CD4-positive, CD25-positive, alpha-beta regulatory T cell (primary cell): Measurements from ENCODE around the gene CAPN9. TPM values are rescaled to one million over a fixed set of nuclear protein-coding genes. Genes with fewer than 3 reads are reported as not detected.
A peak's percentile ranks its signal among the peaks of the same experiment; 100 is the strongest.

Source experiments
- ATAC-seq, 2 donors: fragments of 150-1000 bp; cut with Tn5 transposase; one replicate each; pipeline ENCODE4 v1.10.0; 2021; ENCODE audit warnings: low read depth in 2 of 2, moderate number of reproducible peaks in 2 of 2, moderate library complexity in 1 of 2
- DNase-seq, 3 donors: peaks; one replicate each; pipeline versions ENCODE4 v3.0.0 to v3.0.0-alpha.2; 2012 to 2022; ENCODE audit warnings: mixed read lengths in 1 of 3
- H3K27ac ChIP-seq: one replicate; pipeline ENCODE4 v1.7.0; 2013; ENCODE audit warnings: mild to moderate bottlenecking, low read length; ENCODE audit not compliant: insufficient read depth, poor library complexity, severe bottlenecking
- H3K27me3 ChIP-seq: one replicate; pipeline ENCODE4 v1.7.0; 2013; ENCODE audit warnings: low read length; ENCODE audit not compliant: control insufficient read depth, insufficient read depth
- H3K36me3 ChIP-seq: one replicate; pipeline ENCODE4 v1.7.0; 2013; ENCODE audit warnings: mild to moderate bottlenecking, low read length, moderate library complexity; ENCODE audit not compliant: control insufficient read depth, insufficient read depth
- H3K4me1 ChIP-seq: 2 replicates; pipeline ENCODE4 v1.7.0; 2013; ENCODE audit warnings: mild to moderate bottlenecking, low read length; ENCODE audit not compliant: insufficient read depth, control insufficient read depth, poor library complexity, severe bottlenecking
- H3K4me3 ChIP-seq: one replicate; pipeline ENCODE4 v1.7.0; 2013; ENCODE audit warnings: low read depth, mild to moderate bottlenecking, low read length, moderate library complexity
- H3K9me3 ChIP-seq, 2 experiments: 1 replicate in 1 of 2; 2 replicates in 1 of 2; pipeline ENCODE4 v1.7.0; 2013; ENCODE audit warnings: low read length in 2 of 2, mild to moderate bottlenecking in 1 of 2, moderate library complexity in 1 of 2; ENCODE audit not compliant: control insufficient read depth in 2 of 2
- H3K27ac Mint-ChIP-seq, 3 donors: one replicate each; pipeline ENCODE4 v1.8.0; 2020 to 2022; ENCODE audit warnings: mild to moderate bottlenecking in 3 of 3, mixed read lengths in 3 of 3, moderate library complexity in 2 of 3
- H3K27me3 Mint-ChIP-seq: one replicate; pipeline ENCODE4 v1.8.0; 2022; ENCODE audit warnings: mild to moderate bottlenecking, mixed read lengths
- H3K36me3 Mint-ChIP-seq: one replicate; pipeline ENCODE4 v1.8.0; 2020; ENCODE audit warnings: mixed read lengths
- H3K4me1 Mint-ChIP-seq, 4 donors: one replicate each; pipeline ENCODE4 v1.8.0; 2020 to 2022; ENCODE audit warnings: mixed read lengths in 4 of 4, mild to moderate bottlenecking in 1 of 4
- H3K4me3 Mint-ChIP-seq, 4 donors: one replicate each; pipeline ENCODE4 v1.8.0; 2020 to 2022; ENCODE audit warnings: mild to moderate bottlenecking in 4 of 4, mixed read lengths in 4 of 4, moderate library complexity in 3 of 4
- H3K9me3 Mint-ChIP-seq, 7 donors: one replicate each; pipeline ENCODE4 v1.8.0; 2020 to 2022; ENCODE audit warnings: mixed read lengths in 7 of 7, mild to moderate bottlenecking in 3 of 7, moderate library complexity in 2 of 7
- polyA plus RNA-seq, 4 donors: library from polyadenylated mRNA; unstranded; fragments of 300-500 nt; fragmentation: Illumina TruSeq; gene quantifications; one replicate each; pipeline ENCODE4 v1.2.3, GENCODE V29; 2021
- total RNA-seq: library from RNA; stranded (reverse); gene quantifications from one replicate; pipeline ENCODE4 v1.2.3, GENCODE V29; 2022

Gene CAPN9
- total and polyA plus RNA-seq, 5 donors from 2014 or later: not detected

DNA sequence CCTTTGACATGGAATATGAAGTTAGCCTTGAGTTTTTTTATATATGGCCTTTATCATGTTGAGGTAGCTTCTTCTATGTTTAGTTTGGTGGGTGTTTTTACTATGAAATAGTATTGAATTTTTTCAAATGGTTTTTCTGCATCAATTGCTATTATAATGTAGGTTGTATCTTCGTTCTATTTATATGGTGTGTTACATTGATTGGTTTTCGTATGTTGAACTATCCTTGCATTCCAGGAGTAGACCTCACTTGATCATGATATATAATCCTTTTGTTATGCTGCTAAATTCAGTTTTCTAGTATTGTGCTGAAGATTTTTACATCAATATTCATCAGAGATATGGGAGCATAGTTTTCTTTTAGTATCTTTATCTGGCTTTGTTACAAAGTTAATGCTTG, 65.4 kb downstream of the CAPN9 start:
- Mint-ChIP-seq H3K27me3 (peaks cover 11% of the 10 kb centered on the region), H3K9me3 (peaks cover 0 to 25% (median 6%) of the 10 kb centered on the region in 7 donors), H3K27ac (no peak overlapping the region), H3K4me3 (no peak overlapping the region), H3K4me1 (no peaks in the 10 kb centered on the region), H3K36me3 (no peaks in the 10 kb centered on the region)
- peaks cover 12 to 14% of the 10 kb centered on the region in 2 experiments for H3K9me3 ChIP-seq
- no peaks in the 10 kb centered on the region for H3K4me1 ChIP-seq
- peaks cover 9% of the 10 kb centered on the region for H3K27me3 ChIP-seq
- DNase-seq (no peak), ATAC-seq (no peak)
- H3K36me3 ChIP-seq: no peaks in the 10 kb centered on the region
- no peak overlapping the region for H3K27ac ChIP-seq
- H3K4me3 ChIP-seq: no peak overlapping the region

DNA sequence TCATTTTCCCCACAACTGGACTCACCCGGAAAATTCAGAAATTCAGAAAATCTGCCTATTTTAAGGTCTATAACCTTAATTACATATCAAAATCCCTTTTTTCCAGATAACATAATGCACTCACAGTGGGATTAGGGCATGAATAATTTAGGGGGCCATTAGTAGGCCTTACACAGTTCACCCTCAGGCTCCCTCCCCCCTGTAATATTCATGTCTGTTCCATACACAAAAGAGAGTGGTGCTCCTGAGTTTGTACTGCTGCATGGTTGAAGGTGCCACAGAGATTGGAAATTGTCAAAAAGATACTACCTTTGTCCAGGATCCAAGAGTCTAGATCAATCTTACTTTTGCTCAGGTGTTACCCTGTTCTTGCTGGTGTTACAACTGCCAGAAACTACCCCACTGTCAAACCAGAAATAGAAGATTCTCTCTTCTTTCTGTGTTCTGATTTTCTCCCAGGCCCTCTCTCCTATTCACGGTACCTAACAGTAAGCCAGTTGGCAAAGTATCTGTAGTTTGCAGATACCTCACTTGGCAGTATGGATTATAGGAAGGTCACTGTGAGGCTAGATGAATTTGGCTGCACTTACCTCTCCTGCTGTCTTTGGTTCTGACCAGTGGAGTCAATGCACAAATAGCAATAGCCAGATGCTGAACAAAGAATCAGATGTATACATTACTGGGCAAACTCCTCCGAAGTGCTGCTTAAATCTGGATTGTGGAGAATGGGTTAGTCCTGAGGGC, 67.9 kb downstream of the CAPN9 start:
- peaks cover 0 to 25% (median 9%) of the 10 kb centered on the region in 7 donors for H3K9me3 Mint-ChIP-seq
- peaks cover 11% of the 10 kb centered on the region for H3K27me3 Mint-ChIP-seq
- peaks cover 9% of the 10 kb centered on the region for H3K27me3 ChIP-seq
- DNase-seq: no peak
- ATAC-seq: no peak
- no peaks in the 10 kb centered on the region for H3K36me3 ChIP-seq
- H3K4me1 Mint-ChIP-seq: no peaks in the 10 kb centered on the region
- H3K4me3 Mint-ChIP-seq: no peak overlapping the region
- no peak overlapping the region for H3K4me3 ChIP-seq
- no peak overlapping the region for H3K27ac Mint-ChIP-seq
- no peak overlapping the region for H3K27ac ChIP-seq
- peaks cover 12 to 14% of the 10 kb centered on the region in 2 experiments for H3K9me3 ChIP-seq
- H3K36me3 Mint-ChIP-seq: no peaks in the 10 kb centered on the region
- H3K4me1 ChIP-seq: no peaks in the 10 kb centered on the region

DNA sequence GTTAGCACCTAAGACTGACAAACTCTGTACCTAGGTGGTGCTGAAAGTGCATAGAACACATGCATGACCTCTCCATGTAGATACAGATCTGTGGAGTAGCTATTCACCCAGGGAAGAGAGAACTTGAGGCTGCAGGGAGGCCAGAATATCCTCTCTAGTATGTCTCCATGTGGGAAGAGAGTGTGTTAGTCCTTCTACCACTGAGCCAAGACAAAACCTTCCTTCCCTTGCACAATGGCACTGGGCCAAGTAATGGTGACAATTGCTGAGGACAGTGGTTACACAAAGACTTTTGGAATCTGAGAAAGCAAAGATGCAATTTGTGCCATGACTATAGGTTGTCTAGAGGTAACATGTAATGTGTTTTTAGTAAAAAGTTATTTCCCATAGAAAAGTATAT, 68.8 kb downstream of the CAPN9 start:
- no peaks in the 10 kb centered on the region for H3K4me1 ChIP-seq
- ATAC-seq (no peak), DNase-seq (no peak)
- no peak overlapping the region for H3K4me3 ChIP-seq
- H3K36me3 Mint-ChIP-seq: no peaks in the 10 kb centered on the region
- H3K4me1 Mint-ChIP-seq: no peaks in the 10 kb centered on the region
- H3K36me3 ChIP-seq: no peaks in the 10 kb centered on the region
- no peak overlapping the region for H3K27ac Mint-ChIP-seq
- peaks cover 0 to 25% (median 9%) of the 10 kb centered on the region in 7 donors for H3K9me3 Mint-ChIP-seq
- H3K27me3 ChIP-seq: peaks cover 9% of the 10 kb centered on the region
- peaks cover 6% of the 10 kb centered on the region for H3K27me3 Mint-ChIP-seq
- H3K27ac ChIP-seq: no peak overlapping the region
- peaks cover 12 to 14% of the 10 kb centered on the region in 2 experiments for H3K9me3 ChIP-seq
- no peak overlapping the region for H3K4me3 Mint-ChIP-seq

DNA sequence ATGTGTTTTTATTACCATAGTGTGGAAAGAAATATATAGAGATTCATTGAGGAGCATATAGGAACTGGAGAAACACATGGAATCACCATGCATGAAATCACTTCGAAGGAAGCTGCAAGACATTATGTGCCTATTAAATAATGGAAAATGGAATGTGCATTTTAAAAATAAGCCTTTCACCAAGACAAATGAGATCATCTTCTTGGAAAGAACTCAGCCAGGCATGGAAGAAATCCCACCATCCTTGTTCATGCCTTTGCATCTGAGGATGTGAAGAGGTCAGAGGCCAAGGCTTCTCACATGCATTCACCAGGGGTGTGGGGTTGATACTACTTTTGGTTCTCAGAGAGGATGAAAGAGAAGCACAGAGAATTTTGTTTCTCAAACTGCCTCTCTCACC, 71.2 kb downstream of the CAPN9 start:
- Mint-ChIP-seq H3K27me3 (peaks cover 6% of the 10 kb centered on the region), H3K36me3 (no peaks in the 10 kb centered on the region), H3K4me3 (no peak overlapping the region), H3K4me1 (no peaks in the 10 kb centered on the region), H3K9me3 (peaks cover 0 to 7% (median 2%) of the 10 kb centered on the region in 7 donors), H3K27ac (no peak overlapping the region)
- peaks cover 0 to 2% of the 10 kb centered on the region in 2 experiments for H3K9me3 ChIP-seq
- ATAC-seq (no peak), DNase-seq (no peak)
- no peaks in the 10 kb centered on the region for H3K36me3 ChIP-seq
- H3K4me1 ChIP-seq: no peaks in the 10 kb centered on the region
- H3K4me3 ChIP-seq: no peak overlapping the region
- no peak overlapping the region for H3K27ac ChIP-seq
- H3K27me3 ChIP-seq: peaks cover 7% of the 10 kb centered on the region

DNA sequence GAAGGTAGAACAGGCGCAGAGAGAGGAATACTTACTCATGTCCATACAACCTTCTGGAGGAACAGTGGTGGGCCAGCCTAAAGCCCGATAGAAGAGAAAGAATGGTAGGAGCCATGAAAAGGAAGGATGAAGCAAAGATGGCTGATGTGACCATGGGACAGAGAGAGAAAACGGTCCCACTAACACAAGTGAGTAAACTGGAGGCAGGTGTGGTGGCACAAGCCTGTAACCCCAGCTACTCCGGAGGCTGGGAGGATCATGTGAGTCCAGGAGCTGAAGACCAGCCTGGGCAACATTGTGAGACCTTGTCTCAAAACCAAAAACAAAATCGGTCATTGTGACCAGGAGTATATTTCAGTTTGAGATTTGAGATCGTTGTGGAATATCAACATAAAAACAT, 71.7 kb downstream of the CAPN9 start:
- ATAC-seq (no peak), DNase-seq (no peak)
- Mint-ChIP-seq H3K9me3 (peaks cover 0 to 4% (median 1%) of the 10 kb centered on the region in 7 donors), H3K4me3 (no peak overlapping the region), H3K27me3 (peaks cover under 1% of the 10 kb centered on the region), H3K27ac (no peak overlapping the region), H3K36me3 (no peaks in the 10 kb centered on the region), H3K4me1 (no peaks in the 10 kb centered on the region)
- H3K36me3 ChIP-seq: no peaks in the 10 kb centered on the region
- peaks cover 7% of the 10 kb centered on the region for H3K27me3 ChIP-seq
- H3K27ac ChIP-seq: no peak overlapping the region
- no peak overlapping the region for H3K4me3 ChIP-seq
- peaks cover 0 to under 1% of the 10 kb centered on the region in 2 experiments for H3K9me3 ChIP-seq
- no peaks in the 10 kb centered on the region for H3K4me1 ChIP-seq

DNA sequence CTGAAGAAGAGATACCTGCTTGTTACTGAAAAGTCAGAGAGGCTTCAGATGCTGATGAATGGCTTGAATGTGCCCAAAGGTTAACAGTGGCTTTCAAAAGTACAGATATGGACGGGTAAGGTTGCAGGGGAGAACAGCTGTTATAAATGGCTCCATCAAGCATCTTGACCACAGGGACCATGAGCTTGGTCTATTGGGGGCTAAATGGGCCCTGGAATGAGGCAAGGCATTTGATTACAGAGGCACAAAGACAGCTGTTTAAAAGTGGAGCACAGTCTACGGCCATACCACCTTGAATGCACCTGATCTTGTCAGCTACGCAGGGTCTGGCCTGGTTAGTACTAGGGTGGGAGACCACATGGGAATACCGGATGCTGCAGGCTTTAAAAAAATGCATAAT, 72.8 kb downstream of the CAPN9 start:
- H3K4me1 ChIP-seq: no peaks in the 10 kb centered on the region
- no peak overlapping the region for H3K27ac ChIP-seq
- ATAC-seq (no peak), DNase-seq (no peak)
- peaks cover 4% of the 10 kb centered on the region for H3K27me3 ChIP-seq
- Mint-ChIP-seq H3K4me1 (no peaks in the 10 kb centered on the region), H3K27me3 (no peaks in the 10 kb centered on the region), H3K9me3 (peaks cover 0 to 2% (median 0%) of the 10 kb centered on the region in 7 donors), H3K4me3 (no peak overlapping the region), H3K27ac (no peak overlapping the region), H3K36me3 (no peaks in the 10 kb centered on the region)
- no peaks in the 10 kb centered on the region for H3K9me3 ChIP-seq
- no peaks in the 10 kb centered on the region for H3K36me3 ChIP-seq
- H3K4me3 ChIP-seq: no peak overlapping the region

DNA sequence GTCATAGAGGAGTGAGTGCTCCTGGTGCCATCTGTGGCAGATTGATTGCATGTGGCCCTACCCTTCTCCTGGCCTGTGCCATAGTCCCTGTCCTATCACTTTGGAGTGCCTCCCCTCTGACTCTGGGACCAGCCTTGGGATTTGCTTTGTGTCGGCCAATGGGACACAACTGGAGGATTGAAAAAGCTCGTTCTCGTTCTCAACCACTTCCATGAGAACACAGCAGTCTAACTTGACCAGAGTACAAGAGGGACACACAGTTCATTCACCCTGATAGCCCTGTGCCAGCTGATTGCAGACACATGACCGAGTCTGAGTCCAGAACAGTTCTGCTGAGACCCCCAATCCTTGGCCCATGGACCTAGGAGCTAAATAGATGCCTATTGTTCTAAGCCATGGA, 73.4 kb downstream of the CAPN9 start:
- H3K36me3 ChIP-seq: no peaks in the 10 kb centered on the region
- H3K4me1 ChIP-seq: no peaks in the 10 kb centered on the region
- Mint-ChIP-seq H3K4me3 (no peak overlapping the region), H3K27me3 (no peaks in the 10 kb centered on the region), H3K9me3 (peaks cover 0 to 2% (median 0%) of the 10 kb centered on the region in 7 donors), H3K27ac (no peak overlapping the region), H3K4me1 (no peaks in the 10 kb centered on the region), H3K36me3 (no peaks in the 10 kb centered on the region)
- H3K27ac ChIP-seq: no peak overlapping the region
- no peak overlapping the region for H3K4me3 ChIP-seq
- no peak for DNase-seq
- ATAC-seq: no peak
- H3K27me3 ChIP-seq: peaks cover 4% of the 10 kb centered on the region
- no peaks in the 10 kb centered on the region for H3K9me3 ChIP-seq

DNA sequence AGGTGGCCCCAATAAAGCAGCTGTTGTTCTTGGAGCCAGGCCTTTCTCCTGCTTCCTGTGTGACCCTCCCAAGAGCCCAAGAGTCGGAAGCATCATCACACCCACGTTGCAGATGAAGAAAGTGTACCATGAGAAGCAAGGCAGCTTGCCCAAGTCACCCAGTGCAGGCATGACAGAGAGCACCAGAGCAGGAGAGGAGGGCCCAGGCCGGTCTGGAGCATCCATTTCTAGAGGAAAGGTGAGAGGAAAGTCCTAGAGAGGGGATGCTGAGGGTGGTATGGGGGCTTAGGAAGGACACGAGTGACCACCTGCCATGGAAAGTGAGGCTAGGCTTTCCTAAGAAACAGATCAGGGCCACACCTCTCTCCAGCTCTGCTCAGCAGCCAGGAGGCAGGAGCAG, 74.2 kb downstream of the CAPN9 start:
- H3K4me1 ChIP-seq: no peaks in the 10 kb centered on the region
- no peak overlapping the region for H3K4me3 ChIP-seq
- no peak overlapping the region for H3K4me3 Mint-ChIP-seq
- H3K27me3 ChIP-seq: no peaks in the 10 kb centered on the region
- no peak overlapping the region for H3K27ac ChIP-seq
- H3K9me3 ChIP-seq: no peaks in the 10 kb centered on the region
- no peaks in the 10 kb centered on the region for H3K4me1 Mint-ChIP-seq
- no peaks in the 10 kb centered on the region for H3K27me3 Mint-ChIP-seq
- H3K27ac Mint-ChIP-seq: peak overlapping the region in 1 of 3 donors; percentile 53
- no peaks in the 10 kb centered on the region for H3K36me3 ChIP-seq
- DNase-seq: no peak
- no peak for ATAC-seq
- peaks cover 0 to 2% (median 0%) of the 10 kb centered on the region in 7 donors for H3K9me3 Mint-ChIP-seq
- H3K36me3 Mint-ChIP-seq: no peaks in the 10 kb centered on the region
